Natural killer cell (primary cell): Measurements from ENCODE around the gene TNRC6A. TPM values are rescaled to one million over a fixed set of nuclear protein-coding genes. Genes with fewer than 3 reads are reported as not detected.
A peak's percentile ranks its signal among the peaks of the same experiment; 100 is the strongest.

Experiments
- ATAC-seq, 3 donors: fragments of 150-1000 bp in 2 of 3; fragments of 200-7000 bp in 1 of 3; cut with Tn5 transposase; 1 replicate in 1 of 3; 2 replicates in 2 of 3; pipeline ENCODE4 v1.10.0; 2021; ENCODE audit warnings: mild to moderate bottlenecking in 2 of 3, moderate library complexity in 2 of 3
- DNase-seq, 2 donors: peaks; one replicate each; pipeline versions ENCODE4 v3.0.0 to v3.0.0-alpha.2; 2013 to 2021; ENCODE audit warnings: mixed read lengths in 1 of 2
- H3K27ac ChIP-seq: one replicate; pipeline ENCODE4 v1.5.1; 2013; ENCODE audit warnings: mild to moderate bottlenecking, low read length
- H3K27me3 ChIP-seq: one replicate; pipeline ENCODE4 v1.6.1; 2013; ENCODE audit warnings: low read length; ENCODE audit not compliant: control insufficient read depth, insufficient read depth
- H3K36me3 ChIP-seq: one replicate; pipeline ENCODE4 v1.6.1; 2013; ENCODE audit warnings: low read length; ENCODE audit not compliant: control insufficient read depth, insufficient read depth
- H3K4me1 ChIP-seq: one replicate; pipeline ENCODE4 v1.6.1; 2013; ENCODE audit warnings: low read length; ENCODE audit not compliant: control insufficient read depth, insufficient read depth
- H3K4me3 ChIP-seq: one replicate; pipeline ENCODE4 v1.5.1; 2013; ENCODE audit warnings: low read length
- H3K9me3 ChIP-seq: one replicate; pipeline ENCODE4 v1.6.1; 2013; ENCODE audit warnings: low read length; ENCODE audit not compliant: control insufficient read depth, insufficient read depth
- H3K27ac Mint-ChIP-seq, 2 donors: one replicate each; pipeline ENCODE4 v1.8.0; 2022; ENCODE audit warnings: mild to moderate bottlenecking in 2 of 2, mixed read lengths in 2 of 2, moderate library complexity in 1 of 2
- H3K27me3 Mint-ChIP-seq, 2 donors: one replicate each; pipeline ENCODE4 v1.8.0; 2022; ENCODE audit warnings: low read depth in 2 of 2, mixed read lengths in 2 of 2
- H3K36me3 Mint-ChIP-seq: one replicate; pipeline ENCODE4 v1.8.0; 2022; ENCODE audit warnings: mixed read lengths
- H3K4me1 Mint-ChIP-seq, 2 donors: one replicate each; pipeline ENCODE4 v1.8.0; 2022; ENCODE audit warnings: mixed read lengths in 2 of 2
- H3K4me3 Mint-ChIP-seq: one replicate; pipeline ENCODE4 v1.8.0; 2022; ENCODE audit warnings: mild to moderate bottlenecking, moderate library complexity, mixed read lengths
- H3K9me3 Mint-ChIP-seq, 2 donors: one replicate each; pipeline ENCODE4 v1.8.0; 2022; ENCODE audit warnings: mixed read lengths in 2 of 2
- WGBS: methylation state at CpG from one replicate; pipeline ENCODE4 v1.1.7; 2013; ENCODE audit warnings: missing lambda C conversion rate; ENCODE audit not compliant: insufficient coverage; 5-methylcytosine and 5-hydroxymethylcytosine counted together
- intact Hi-C: fragments of 100-400 bp; cut with micrococcal nuclease; formaldehyde crosslinking; loops from one replicate; pipeline ENCODE4 v1.14.2; 2022
- total RNA-seq, 4 donors: library from RNA; stranded (reverse); fragments of 120-200 nt in 1 of 4; gene quantifications; one replicate each; pipeline versions ENCODE4 v1.2.3 to v1.2.4, GENCODE V29; 2013 to 2022
- TF ChIP-seq, protein P1 (sequence below): fragments of 200-600 bp; IDR thresholded peaks from one replicate; pipeline ENCODE4 v1.8.0; 2022; ENCODE audit warnings: antibody characterized with exemption

Gene TNRC6A
- total RNA-seq, 3 donors from 2014 or later (not counting 1 experiment from before 2014, with no cell fraction given), result 53.9 to 68.5 (median 66.3) TPM

DNA sequence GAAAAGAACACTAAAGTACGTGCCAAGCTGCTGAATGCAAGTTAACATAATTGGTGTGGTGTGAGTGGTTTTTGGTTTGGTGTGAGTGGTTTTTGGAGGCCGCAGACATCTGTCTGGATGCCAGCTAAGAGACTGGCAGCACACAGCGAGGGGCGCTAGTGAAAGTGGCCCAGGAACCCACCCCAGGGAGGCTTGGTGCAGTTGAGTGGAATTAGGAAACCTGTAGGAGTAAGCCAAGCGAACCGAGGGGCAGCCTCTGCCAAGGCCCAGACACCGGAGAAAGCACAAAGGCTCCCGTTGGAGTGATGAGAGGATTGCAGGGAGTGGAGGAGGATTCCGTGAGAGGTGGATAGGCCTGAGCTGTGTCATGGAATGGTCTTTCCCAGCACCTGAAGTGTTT is 91.7 kb downstream of the TNRC6A start:
- Histone ChIP-seq H3K36me3 (peaks cover 82% of the 10 kb centered on the region), H3K9me3 (no peaks in the 10 kb centered on the region), H3K27ac (no peak overlapping the region), H3K27me3 (no peaks in the 10 kb centered on the region), H3K4me3 (no peak overlapping the region), H3K4me1 (peaks cover 21% of the 10 kb centered on the region)
- Mint-ChIP-seq H3K4me1 (peaks cover 32 to 38% of the 10 kb centered on the region in 2 donors), H3K27ac (peak overlapping the region; percentile 70 to 86), H3K27me3 (no peaks in the 10 kb centered on the region), H3K4me3 (peak overlapping the region; percentile 72), H3K36me3 (peaks cover 36% of the 10 kb centered on the region), H3K9me3 (no peaks in the 10 kb centered on the region)
- TF ChIP-seq, protein P1, sequence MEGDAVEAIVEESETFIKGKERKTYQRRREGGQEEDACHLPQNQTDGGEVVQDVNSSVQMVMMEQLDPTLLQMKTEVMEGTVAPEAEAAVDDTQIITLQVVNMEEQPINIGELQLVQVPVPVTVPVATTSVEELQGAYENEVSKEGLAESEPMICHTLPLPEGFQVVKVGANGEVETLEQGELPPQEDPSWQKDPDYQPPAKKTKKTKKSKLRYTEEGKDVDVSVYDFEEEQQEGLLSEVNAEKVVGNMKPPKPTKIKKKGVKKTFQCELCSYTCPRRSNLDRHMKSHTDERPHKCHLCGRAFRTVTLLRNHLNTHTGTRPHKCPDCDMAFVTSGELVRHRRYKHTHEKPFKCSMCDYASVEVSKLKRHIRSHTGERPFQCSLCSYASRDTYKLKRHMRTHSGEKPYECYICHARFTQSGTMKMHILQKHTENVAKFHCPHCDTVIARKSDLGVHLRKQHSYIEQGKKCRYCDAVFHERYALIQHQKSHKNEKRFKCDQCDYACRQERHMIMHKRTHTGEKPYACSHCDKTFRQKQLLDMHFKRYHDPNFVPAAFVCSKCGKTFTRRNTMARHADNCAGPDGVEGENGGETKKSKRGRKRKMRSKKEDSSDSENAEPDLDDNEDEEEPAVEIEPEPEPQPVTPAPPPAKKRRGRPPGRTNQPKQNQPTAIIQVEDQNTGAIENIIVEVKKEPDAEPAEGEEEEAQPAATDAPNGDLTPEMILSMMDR, result no peak
- WGBS, result 83% methylated on average over 9 of the region's 9 CpGs
- intact Hi-C loops, result no loop called here
- ATAC-seq, result no peak
- no peak for DNase-seq

DNA sequence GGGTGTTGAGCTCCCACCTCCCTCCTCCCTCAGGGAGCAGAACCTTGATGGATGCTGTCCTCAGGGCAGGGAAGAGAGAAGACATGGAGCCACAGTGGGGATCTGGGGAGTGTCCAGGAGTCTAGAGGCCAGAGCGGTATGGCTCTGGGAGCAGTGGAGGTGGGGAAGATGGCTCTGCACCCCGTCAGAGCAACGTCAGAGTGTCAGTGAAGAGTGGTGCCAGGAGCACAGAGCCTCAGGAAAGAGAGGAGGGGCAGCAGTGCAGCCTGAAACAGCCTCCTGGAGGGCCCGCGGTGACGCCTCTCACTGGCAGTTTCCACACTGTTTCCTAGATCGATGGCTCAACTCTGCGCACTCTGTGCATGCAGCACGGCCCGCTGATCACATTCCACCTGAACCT is 93.1 kb downstream of the TNRC6A start:
- ATAC-seq (no peak), DNase-seq (no peak)
- intact Hi-C loops, result no loop called here
- H3K27me3 ChIP-seq, result no peaks in the 10 kb centered on the region
- H3K4me3 Mint-ChIP-seq, result no peak overlapping the region
- no peaks in the 10 kb centered on the region for H3K9me3 Mint-ChIP-seq
- 97% methylated on average over 10 of the region's 10 CpGs for WGBS
- H3K4me3 ChIP-seq, result no peak overlapping the region
- H3K9me3 ChIP-seq, result no peaks in the 10 kb centered on the region
- H3K36me3 ChIP-seq, result peaks cover 76% of the 10 kb centered on the region
- peak overlapping the region; percentile 70 to 86 for H3K27ac Mint-ChIP-seq
- H3K27me3 Mint-ChIP-seq, result no peaks in the 10 kb centered on the region
- TF ChIP-seq, protein P1, result no peak
- H3K27ac ChIP-seq, result no peak overlapping the region
- peaks cover 44% of the 10 kb centered on the region for H3K36me3 Mint-ChIP-seq
- peaks cover 21% of the 10 kb centered on the region for H3K4me1 ChIP-seq
- H3K4me1 Mint-ChIP-seq, result peaks cover 32 to 38% of the 10 kb centered on the region in 2 donors

DNA sequence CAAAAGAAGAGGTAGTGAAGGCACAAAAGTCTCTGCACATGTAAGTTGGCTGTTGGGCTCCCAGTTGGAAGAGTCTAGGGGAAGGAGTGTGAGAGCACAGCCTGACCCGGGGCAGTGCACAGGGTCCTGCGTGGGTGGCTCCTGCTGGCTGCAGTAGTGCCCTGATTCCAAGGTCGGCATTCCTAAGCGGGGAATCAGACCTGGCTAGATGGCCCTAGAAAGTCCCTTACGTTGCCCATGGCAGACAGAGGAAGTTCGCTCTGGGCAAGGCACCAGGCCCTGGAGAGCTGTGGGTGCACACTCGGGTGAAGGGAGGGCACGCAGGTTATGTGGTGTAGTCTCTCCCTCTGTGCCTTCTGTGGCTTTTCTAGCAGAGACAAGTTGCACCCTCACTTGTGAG is 93.5 kb downstream of the TNRC6A start:
- no peak for DNase-seq
- H3K36me3 ChIP-seq, result peaks cover 75% of the 10 kb centered on the region
- H3K9me3 ChIP-seq, result no peaks in the 10 kb centered on the region
- no peak overlapping the region for H3K4me3 Mint-ChIP-seq
- intact Hi-C loops, result no loop called here
- ATAC-seq, result no peak
- WGBS, result 91% methylated on average over 8 of the region's 8 CpGs
- no peaks in the 10 kb centered on the region for H3K27me3 ChIP-seq
- peak overlapping the region in 1 of 2 donors; percentile 70 for H3K27ac Mint-ChIP-seq
- peaks cover 40% of the 10 kb centered on the region for H3K36me3 Mint-ChIP-seq
- no peaks in the 10 kb centered on the region for H3K27me3 Mint-ChIP-seq
- H3K4me1 Mint-ChIP-seq, result peaks cover 32 to 38% of the 10 kb centered on the region in 2 donors
- peaks cover 21% of the 10 kb centered on the region for H3K4me1 ChIP-seq
- TF ChIP-seq, protein P1, result no peak
- H3K4me3 ChIP-seq, result no peak overlapping the region
- H3K9me3 Mint-ChIP-seq, result no peaks in the 10 kb centered on the region
- no peak overlapping the region for H3K27ac ChIP-seq

DNA sequence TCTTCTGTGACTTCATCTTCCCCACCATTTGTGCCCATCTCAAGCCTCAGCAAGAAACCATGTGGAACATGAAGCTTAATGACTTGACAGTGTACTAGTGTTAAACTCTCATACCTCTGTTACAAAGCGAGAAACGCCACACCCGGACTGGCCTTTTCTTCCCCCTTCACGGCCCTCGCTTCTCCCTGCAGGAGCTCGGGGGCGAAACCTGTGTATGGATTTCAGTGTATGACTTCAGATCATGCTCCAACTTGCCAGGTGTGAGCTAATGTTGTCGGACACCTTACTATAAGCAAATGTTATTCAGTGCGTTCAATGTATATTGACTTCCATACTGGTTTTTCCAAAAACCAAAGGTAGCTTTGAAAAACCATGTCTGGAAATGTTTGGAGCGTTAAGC is 96.2 kb downstream of the TNRC6A start:
- H3K4me3 Mint-ChIP-seq, result no peak overlapping the region
- WGBS, result 95% methylated on average over 10 of the region's 10 CpGs
- intact Hi-C loops, result no loop called here

More for the DNA sequence above, 96.2 kb downstream of the TNRC6A start:
- DNase-seq (no peak), ATAC-seq (no peak)
- H3K9me3 Mint-ChIP-seq, result no peaks in the 10 kb centered on the region
- H3K27me3 Mint-ChIP-seq, result no peaks in the 10 kb centered on the region
- Histone ChIP-seq H3K9me3 (no peaks in the 10 kb centered on the region), H3K4me3 (no peak overlapping the region), H3K27me3 (no peaks in the 10 kb centered on the region), H3K36me3 (peaks cover 66% of the 10 kb centered on the region), H3K4me1 (peaks cover 21% of the 10 kb centered on the region), H3K27ac (no peak overlapping the region)
- H3K36me3 Mint-ChIP-seq, result peaks cover 14% of the 10 kb centered on the region
- H3K4me1 Mint-ChIP-seq, result peaks cover 22 to 23% of the 10 kb centered on the region in 2 donors
- H3K27ac Mint-ChIP-seq, result peak overlapping the region; percentile 39 to 50
- TF ChIP-seq, protein P1, result no peak
